Choroid plexus epithelial cell (primary cell): ENCODE results near the gene MACO1.

Experiments used
- DNase-seq: peaks from one replicate; pipeline ENCODE4 v3.0.0-alpha.2; 2010; ENCODE audit warnings: low read depth
- H3K4me3 ChIP-seq: 2 replicates; pipeline ENCODE4 v1.5.1; 2011; ENCODE audit warnings: low read depth, mild to moderate bottlenecking, control low read depth, low read length, moderate library complexity
- CTCF ChIP-seq: conservative IDR thresholded peaks from 2 replicates; pipeline ENCODE4 v1.5.1; 2011; ENCODE audit warnings: low read depth, mild to moderate bottlenecking, control low read depth, inconsistent platforms, low read length, moderate library complexity

Gene MACO1

DNA sequence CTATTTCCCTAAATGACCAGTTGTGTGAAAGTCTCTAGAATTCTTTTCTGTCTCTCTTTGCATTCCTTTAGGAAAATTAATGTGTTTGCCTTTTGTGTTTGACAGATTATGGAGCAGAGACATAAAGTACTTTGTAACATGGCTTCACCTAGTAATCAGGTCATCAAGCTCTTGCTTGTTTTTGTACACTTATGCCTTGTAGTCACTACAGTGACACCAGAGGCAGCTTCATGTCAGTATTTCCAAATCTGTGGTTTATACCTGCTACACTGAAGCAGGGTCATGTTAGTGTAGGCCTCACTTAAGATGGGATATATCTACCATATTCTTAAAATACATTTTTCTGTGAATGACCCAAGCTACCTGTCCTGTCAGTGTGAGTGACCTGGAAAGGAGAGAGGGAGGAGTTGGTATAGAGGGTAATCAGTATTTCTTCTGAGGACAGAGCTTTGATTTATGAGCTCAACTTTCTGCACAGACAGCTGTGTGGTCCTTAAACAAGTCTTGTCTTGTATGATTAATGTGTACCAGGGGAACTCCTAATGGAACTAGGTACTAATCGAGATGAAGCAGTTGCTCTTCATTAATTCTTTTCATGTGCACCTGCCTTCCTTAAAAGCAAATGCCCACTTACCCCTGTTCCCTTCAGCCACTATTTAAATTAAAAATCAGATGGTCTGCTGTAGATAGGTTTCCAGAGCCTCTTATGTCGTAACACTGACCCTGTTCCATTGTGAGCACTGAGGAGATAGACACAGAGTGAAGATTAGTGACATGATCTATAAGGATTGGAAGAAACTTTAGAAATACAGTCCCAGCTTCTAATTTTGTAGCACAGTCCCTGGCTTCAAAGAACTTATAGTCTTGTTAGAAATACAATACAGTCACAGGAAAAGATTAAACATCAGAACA, 45.7 kb downstream of the MACO1 start:
- DNase-seq, result no peak

DNA sequence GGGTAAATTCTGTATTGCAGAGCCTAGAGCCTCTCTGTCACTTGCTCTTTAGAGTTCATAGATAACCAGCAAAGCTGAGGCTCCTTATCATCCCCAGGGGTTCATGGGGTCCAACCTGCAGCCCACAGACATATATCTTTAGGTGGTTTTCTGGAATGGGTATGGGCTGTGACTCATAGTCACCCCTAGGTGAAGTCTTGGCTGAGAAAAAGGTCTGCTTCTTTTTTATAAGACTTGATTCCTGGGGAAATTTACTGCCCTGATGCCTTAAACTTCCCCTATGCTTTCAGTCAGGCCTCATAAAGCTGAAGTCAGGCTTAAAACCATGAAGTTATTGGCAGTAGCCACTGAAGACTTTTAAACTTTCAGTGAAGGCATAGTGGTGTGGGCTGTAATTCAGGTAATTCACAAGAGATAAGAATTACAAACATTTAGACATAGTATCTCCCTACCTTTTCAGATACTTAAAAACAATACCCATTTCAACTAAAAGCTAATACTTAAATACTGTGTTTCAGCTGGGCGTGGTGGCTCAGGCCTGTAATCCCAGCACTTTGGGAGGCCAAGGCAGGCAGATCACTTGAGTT, 46.8 kb downstream of the MACO1 start:
- no peak for TF ChIP-seq CTCF
- no peak for DNase-seq
- no peak overlapping the region for H3K4me3 ChIP-seq

More for the DNA sequence above, 45.7 kb downstream of the MACO1 start:
- TF ChIP-seq CTCF, result no peak
- H3K4me3 ChIP-seq, result no peak overlapping the region

DNA sequence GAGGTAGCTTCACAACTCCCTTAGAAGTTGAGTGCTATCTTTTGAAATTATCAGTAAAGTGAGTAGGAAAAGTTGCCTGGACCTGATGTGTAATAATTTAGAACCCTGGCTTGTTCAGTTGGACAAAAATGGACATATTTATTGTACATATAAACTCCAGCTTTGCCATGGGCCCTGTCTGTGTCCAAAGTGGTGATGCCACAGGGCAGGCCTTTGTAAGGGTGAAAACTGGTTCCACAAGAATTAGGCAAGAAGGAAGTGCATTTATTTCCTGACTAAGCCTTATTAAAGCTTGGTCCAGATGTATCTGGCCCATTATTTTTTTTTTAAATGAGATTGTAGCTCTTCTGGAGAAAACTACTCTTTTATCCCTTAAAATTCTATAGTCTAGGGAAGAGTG, 47.9 kb downstream of the MACO1 start:
- no peak overlapping the region for H3K4me3 ChIP-seq
- DNase-seq, result no peak
- TF ChIP-seq CTCF, result no peak

- DNase-seq, result no peak
- no peak overlapping the region for H3K4me3 ChIP-seq
- TF ChIP-seq CTCF, result no peak
These were observed 50.9 kb downstream of the MACO1 start for GRCh38 chr1:25481625-25482024.

- H3K4me3 ChIP-seq, result no peak overlapping the region
- TF ChIP-seq CTCF, result no peak
- no peak for DNase-seq
These were observed 51.5 kb downstream of the MACO1 start for GRCh38 chr1:25482211-25482610.

GRCh38 chr1:25484096-25484495, 53.4 kb downstream of the MACO1 start:
- DNase-seq, result no peak
- no peak for TF ChIP-seq CTCF
- H3K4me3 ChIP-seq, result no peak overlapping the region

- H3K4me3 ChIP-seq, result no peak overlapping the region
- DNase-seq, result no peak
- no peak for TF ChIP-seq CTCF
These were observed 53.8 kb downstream of the MACO1 start for GRCh38 chr1:25484533-25484932.
